Keratinocyte (primary cell): ENCODE measurements around the gene LDLRAP1. TPM values are rescaled to one million over a fixed set of nuclear protein-coding genes. Genes with fewer than 3 reads are reported as not detected.

ENCODE experiments used
- DNase-seq: peaks from one replicate; pipeline ENCODE4 v3.0.0-alpha.2; 2011; ENCODE audit warnings: low read depth, missing footprints, low spot score
- FAIRE-seq: peaks from 2 replicates; lab custom pipeline; 2011; peaks lifted over from hg19 to GRCh38; lab: Jason Lieb, UNC
- H2AFZ ChIP-seq: 2 replicates; pipeline ENCODE4 v1.6.0; 2012; ENCODE audit warnings: low read length, control low read depth, inconsistent platforms; ENCODE audit not compliant: control insufficient read depth
- H3K27ac ChIP-seq: 2 replicates; pipeline ENCODE4 v1.5.1; 2011; ENCODE audit warnings: low read length; ENCODE audit not compliant: control insufficient read depth, insufficient read depth
- H3K27me3 ChIP-seq: 3 replicates; pipeline ENCODE4 v1.6.0; 2011; ENCODE audit warnings: low read length; ENCODE audit not compliant: control insufficient read depth, insufficient read depth; ENCODE audit errors: extremely low read depth
- H3K36me3 ChIP-seq, 2 experiments: 2 replicates in 1 of 2; 3 replicates in 1 of 2; pipeline ENCODE4 v1.5.1; 2011; ENCODE audit warnings: low read length in 2 of 2, mild to moderate bottlenecking in 1 of 2; ENCODE audit not compliant: control insufficient read depth in 2 of 2, insufficient read depth in 2 of 2; ENCODE audit errors: extremely low read depth in 1 of 2
- H3K4me1 ChIP-seq: 3 replicates; pipeline ENCODE4 v1.5.1; 2011; ENCODE audit warnings: low read length; ENCODE audit not compliant: control insufficient read depth, insufficient read depth; ENCODE audit errors: extremely low read depth
- H3K4me2 ChIP-seq: 3 replicates; pipeline ENCODE4 v1.6.0; 2011; ENCODE audit warnings: low read depth, low read length; ENCODE audit not compliant: control insufficient read depth, insufficient read depth; ENCODE audit errors: extremely low read depth
- H3K4me3 ChIP-seq, 3 experiments: fragments of 200-600 bp in 1 of 3; sonication (generic) in 1 of 3; 2 replicates in 2 of 3; 3 replicates in 1 of 3; pipeline ENCODE4 v1.5.1; 2011 to 2016; ENCODE audit warnings: low read length in 3 of 3, mild to moderate bottlenecking in 3 of 3, control low read depth in 2 of 3, inconsistent platforms in 1 of 3, low read depth in 1 of 3, mixed read lengths in 1 of 3, mixed run types in 1 of 3, moderate library complexity in 1 of 3; ENCODE audit not compliant: control insufficient read depth in 2 of 3, insufficient read depth in 2 of 3; ENCODE audit errors: extremely low read depth in 1 of 3
- H3K79me2 ChIP-seq: 2 replicates; pipeline ENCODE4 v1.6.0; 2012; ENCODE audit warnings: low read length; ENCODE audit not compliant: control insufficient read depth, insufficient read depth
- H3K9ac ChIP-seq: 3 replicates; pipeline ENCODE4 v1.6.0; 2011; ENCODE audit warnings: low read length; ENCODE audit not compliant: control insufficient read depth, insufficient read depth; ENCODE audit errors: extremely low read depth
- H3K9me1 ChIP-seq: 3 replicates; pipeline ENCODE4 v1.6.0; 2011; ENCODE audit warnings: low read length; ENCODE audit not compliant: control insufficient read depth, insufficient read depth; ENCODE audit errors: extremely low read depth
- H3K9me3 ChIP-seq: 2 replicates; pipeline ENCODE4 v1.5.1; 2012; ENCODE audit warnings: low read depth, low read length; ENCODE audit not compliant: control insufficient read depth
- H4K20me1 ChIP-seq: 3 replicates; pipeline ENCODE4 v1.6.0; 2011; ENCODE audit warnings: low read length; ENCODE audit not compliant: control insufficient read depth, insufficient read depth; ENCODE audit errors: extremely low read depth
- EZH2 ChIP-seq: IDR thresholded peaks from one replicate; pipeline ENCODE4 v1.6.1; 2012; ENCODE audit warnings: inconsistent platforms, mild to moderate bottlenecking, low read length, moderate library complexity
- dilution Hi-C: fragments of 300-500 bp; cut with MboI; formaldehyde crosslinking; loops from one replicate; pipeline ENCODE4 v1.7.0; 2020; ENCODE audit warnings: low sequenced_read_pairs; ENCODE audit not compliant: extremely low pct_ligation_motif_present
- polyA plus RNA-seq, 5 experiments: library from polyadenylated mRNA; depleted of rRNA in 3 of 5; stranded (reverse) in 3 of 5; stranded (forward) in 1 of 5; unstranded in 1 of 5; fragments of >200 nt; gene quantifications; 1 replicate in 1 of 5; 2 replicates in 3 of 5; 3 replicates in 1 of 5; pipeline versions ENCODE4 v1.2.1 to v1.2.3, GENCODE V29; 2011 to 2012; ENCODE audit warnings: missing spikeins in 2 of 5, low read depth in 1 of 5, low replicate concordance in 1 of 5
- TF ChIP-seq, protein P1 (sequence below), 3 experiments: IDR thresholded peaks in 1 of 3; conservative IDR thresholded peaks in 1 of 3; optimal IDR thresholded peaks in 1 of 3; 2 replicates in 2 of 3; 3 replicates in 1 of 3; pipeline versions ENCODE3 to v1.5.1; 2011; ENCODE audit warnings: low read length in 3 of 3, mild to moderate bottlenecking in 3 of 3, moderate library complexity in 2 of 3, control low read depth in 1 of 3, inconsistent platforms in 1 of 3; ENCODE audit not compliant: insufficient read depth in 2 of 3; ENCODE audit errors: extremely low read depth in 1 of 3

Gene LDLRAP1
- polyA plus RNA-seq, 1 donor (not counting 4 experiments of a cell fraction or from before 2014, with no cell fraction given), result 22.3 TPM

DNA sequence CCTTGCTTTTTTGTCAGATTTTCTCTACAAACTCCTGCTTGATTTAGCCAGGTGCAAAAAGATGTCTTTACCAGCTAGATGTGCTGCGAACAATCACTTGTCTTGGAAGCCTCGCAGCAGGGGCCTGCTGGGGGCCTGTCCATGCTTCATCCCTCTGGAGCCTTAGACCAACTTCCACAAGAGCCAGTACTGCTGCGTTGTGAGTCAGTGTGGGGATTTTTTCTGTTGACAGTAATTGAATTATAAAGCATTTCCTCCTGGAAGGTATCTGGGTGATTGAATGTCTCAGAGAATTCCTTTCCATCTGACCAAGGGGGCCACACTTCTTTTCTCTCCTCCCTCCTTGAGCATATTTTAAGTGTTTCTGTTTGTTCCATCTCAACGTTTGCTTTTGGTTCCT lies 40.4 kb upstream of the LDLRAP1 start:
- TF ChIP-seq, protein P1, sequence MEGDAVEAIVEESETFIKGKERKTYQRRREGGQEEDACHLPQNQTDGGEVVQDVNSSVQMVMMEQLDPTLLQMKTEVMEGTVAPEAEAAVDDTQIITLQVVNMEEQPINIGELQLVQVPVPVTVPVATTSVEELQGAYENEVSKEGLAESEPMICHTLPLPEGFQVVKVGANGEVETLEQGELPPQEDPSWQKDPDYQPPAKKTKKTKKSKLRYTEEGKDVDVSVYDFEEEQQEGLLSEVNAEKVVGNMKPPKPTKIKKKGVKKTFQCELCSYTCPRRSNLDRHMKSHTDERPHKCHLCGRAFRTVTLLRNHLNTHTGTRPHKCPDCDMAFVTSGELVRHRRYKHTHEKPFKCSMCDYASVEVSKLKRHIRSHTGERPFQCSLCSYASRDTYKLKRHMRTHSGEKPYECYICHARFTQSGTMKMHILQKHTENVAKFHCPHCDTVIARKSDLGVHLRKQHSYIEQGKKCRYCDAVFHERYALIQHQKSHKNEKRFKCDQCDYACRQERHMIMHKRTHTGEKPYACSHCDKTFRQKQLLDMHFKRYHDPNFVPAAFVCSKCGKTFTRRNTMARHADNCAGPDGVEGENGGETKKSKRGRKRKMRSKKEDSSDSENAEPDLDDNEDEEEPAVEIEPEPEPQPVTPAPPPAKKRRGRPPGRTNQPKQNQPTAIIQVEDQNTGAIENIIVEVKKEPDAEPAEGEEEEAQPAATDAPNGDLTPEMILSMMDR (optimal IDR thresholded peaks at IDR 0.05 in 1 of 3, IDR thresholded peaks at IDR 0.05 in 1 of 3, conservative IDR thresholded peaks at IDR 0.05 in 1 of 3; ENCODE audit: extremely low read depth in 1 of 3, insufficient read depth in 2 of 3, low read length in 3 of 3), result no peak
- Histone ChIP-seq H3K4me3 (no peak overlapping the region), H2AFZ (no peak overlapping the region), H3K79me2 (no peaks in the 10 kb centered on the region), H4K20me1 (no peaks in the 10 kb centered on the region), H3K27ac (no peak overlapping the region), H3K9me1 (peaks cover 3% of the 10 kb centered on the region), H3K9me3 (no peaks in the 10 kb centered on the region), H3K9ac (no peak overlapping the region), H3K27me3 (no peaks in the 10 kb centered on the region), H3K36me3 (peaks cover 1 to 4% of the 10 kb centered on the region in 2 experiments), H3K4me1 (peaks cover 3% of the 10 kb centered on the region), H3K4me2 (no peak overlapping the region)
- dilution Hi-C loops, result no loop called here
- no peak for DNase-seq
- no peak for FAIRE-seq

DNA sequence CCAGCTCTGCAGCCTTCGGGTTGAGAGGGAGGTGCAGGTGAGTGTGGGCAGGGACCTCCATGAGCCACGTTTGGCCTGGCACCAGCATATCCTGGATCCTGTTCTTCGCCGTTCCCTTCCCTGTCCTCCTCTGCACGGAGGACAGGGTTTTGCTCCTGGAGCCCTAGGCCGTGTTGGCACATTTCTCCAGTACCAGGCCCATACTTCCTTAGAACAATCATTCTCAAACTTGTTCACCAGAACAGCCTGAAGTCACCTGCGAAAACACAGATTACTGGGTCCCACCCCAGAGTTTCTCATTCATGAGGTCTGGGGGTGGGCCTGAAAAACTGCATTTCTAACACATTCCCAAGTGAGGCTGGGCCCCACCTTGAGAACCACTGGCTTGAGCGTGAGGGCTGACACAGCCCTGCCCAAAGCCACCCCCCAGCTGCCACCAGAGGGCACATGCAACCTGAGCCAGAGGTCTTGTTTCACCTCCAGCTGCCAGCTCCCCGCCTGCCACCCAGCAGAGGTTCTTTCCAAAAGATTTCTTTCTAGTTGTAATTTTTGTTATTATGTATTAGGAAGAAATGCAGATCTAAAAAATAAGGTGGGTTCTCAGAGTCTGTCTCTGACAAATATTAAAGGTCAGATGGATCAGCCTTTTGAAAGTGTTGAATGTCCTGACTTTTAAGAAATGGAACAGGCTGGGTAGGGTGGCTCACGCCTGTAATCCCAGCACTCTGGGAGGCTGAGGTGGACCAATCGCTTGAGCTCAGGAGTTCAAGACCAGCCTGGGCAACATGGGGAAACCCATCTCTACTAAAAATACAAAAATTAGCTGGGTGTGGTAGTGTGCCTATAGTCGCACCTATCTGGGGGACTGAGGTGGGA lies 39.6 kb upstream of the LDLRAP1 start:
- no peak overlapping the region for H2AFZ ChIP-seq
- H3K4me1 ChIP-seq, result peaks cover 3% of the 10 kb centered on the region
- no peak overlapping the region for H3K4me2 ChIP-seq
- H3K27me3 ChIP-seq, result no peaks in the 10 kb centered on the region
- no peak overlapping the region for H3K27ac ChIP-seq
- DNase-seq, result no peak
- H3K9ac ChIP-seq, result no peak overlapping the region
- dilution Hi-C loops, result no loop called here
- no peak for FAIRE-seq
- H4K20me1 ChIP-seq, result no peaks in the 10 kb centered on the region
- no peak for TF ChIP-seq EZH2
- TF ChIP-seq, protein P1 (optimal IDR thresholded peaks at IDR 0.05 in 1 of 3, IDR thresholded peaks at IDR 0.05 in 1 of 3, conservative IDR thresholded peaks at IDR 0.05 in 1 of 3; ENCODE audit: extremely low read depth in 1 of 3, insufficient read depth in 2 of 3, low read length in 3 of 3), result peak; percentile 68 to 89 (median 80)
- peaks cover 3% of the 10 kb centered on the region for H3K9me1 ChIP-seq
- no peaks in the 10 kb centered on the region for H3K79me2 ChIP-seq
- no peaks in the 10 kb centered on the region for H3K36me3 ChIP-seq
- H3K4me3 ChIP-seq, result no peak overlapping the region
- H3K9me3 ChIP-seq, result no peaks in the 10 kb centered on the region
